Duodenal mucosa (tissue), 2 donors: ENCODE measurements around the gene PACSIN2.

Experiments used
- H3K27ac ChIP-seq: one replicate; pipeline ENCODE4 v1.7.0; 2013; ENCODE audit warnings: low read depth, low read length
- H3K27me3 ChIP-seq, 2 donors: one replicate each; pipeline ENCODE4 v1.7.0; 2013; ENCODE audit warnings: low read length in 2 of 2, control low read depth in 1 of 2; ENCODE audit not compliant: insufficient read depth in 2 of 2, control insufficient read depth in 1 of 2
- H3K36me3 ChIP-seq, 2 donors: one replicate each; pipeline ENCODE4 v1.7.0; 2013; ENCODE audit warnings: low read length in 2 of 2, control low read depth in 1 of 2; ENCODE audit not compliant: insufficient read depth in 2 of 2, control insufficient read depth in 1 of 2
- H3K4me1 ChIP-seq, 2 donors: one replicate each; pipeline ENCODE4 v1.7.0; 2013; ENCODE audit warnings: low read length in 2 of 2, control low read depth in 1 of 2; ENCODE audit not compliant: insufficient read depth in 2 of 2, control insufficient read depth in 1 of 2
- H3K4me3 ChIP-seq, 2 donors: one replicate each; pipeline ENCODE4 v1.7.0; 2013; ENCODE audit warnings: low read length in 2 of 2, low read depth in 1 of 2
- H3K9ac ChIP-seq, 2 donors: one replicate each; pipeline ENCODE4 v1.7.0; 2013; ENCODE audit warnings: low read length in 2 of 2, low read depth in 1 of 2
- H3K9me3 ChIP-seq, 2 donors: one replicate each; pipeline ENCODE4 v1.7.0; 2013; ENCODE audit warnings: low read length in 2 of 2, control low read depth in 1 of 2; ENCODE audit not compliant: control insufficient read depth in 1 of 2

Gene PACSIN2

GRCh38 chr22:42871146-42872050, 143.6 kb downstream of the PACSIN2 start:
- H3K27ac ChIP-seq = no peak overlapping the region
- peaks cover 8 to 55% of the 10 kb centered on the region in 2 donors for H3K36me3 ChIP-seq
- H3K9ac ChIP-seq = no peak overlapping the region
- H3K9me3 ChIP-seq = no peaks in the 10 kb centered on the region
- peaks cover 0 to 4% of the 10 kb centered on the region in 2 donors for H3K4me1 ChIP-seq
- H3K27me3 ChIP-seq = no peaks in the 10 kb centered on the region
- no peak overlapping the region for H3K4me3 ChIP-seq

DNA sequence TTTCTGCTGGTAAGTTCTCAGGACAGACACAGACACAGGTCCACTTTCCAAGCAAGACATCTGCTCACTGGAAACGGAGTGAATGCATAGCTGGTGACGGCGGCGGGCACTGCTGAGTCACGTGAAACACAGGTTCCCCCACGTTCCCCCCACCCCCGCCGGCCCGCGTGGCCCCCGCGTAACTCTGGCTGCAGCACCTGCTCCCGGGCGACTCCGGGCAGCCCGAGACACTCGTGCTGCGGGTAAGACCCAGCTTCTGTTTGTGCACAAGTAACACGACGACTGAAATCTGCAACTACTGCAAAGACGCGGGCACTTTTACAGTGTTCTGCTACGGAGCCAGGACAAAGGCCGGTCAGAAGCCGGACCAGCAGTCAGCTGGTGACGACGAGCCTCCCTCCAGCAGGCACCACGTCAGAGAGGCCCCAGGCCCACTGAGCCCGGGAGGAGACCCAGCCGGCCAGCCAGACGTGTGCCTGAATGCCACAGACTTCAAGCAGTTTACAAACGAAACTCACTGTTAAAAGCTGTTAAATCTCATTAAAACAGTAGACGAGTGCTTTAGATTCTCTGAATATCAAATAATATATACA, 145.0 kb downstream of the PACSIN2 start:
- Histone ChIP-seq H3K27ac (no peak overlapping the region), H3K4me3 (no peak overlapping the region)

GRCh38 chr22:42869463-42869862, 145.5 kb downstream of the PACSIN2 start:
- H3K4me1 ChIP-seq = peaks cover 0 to 4% of the 10 kb centered on the region in 2 donors
- H3K36me3 ChIP-seq = peaks cover 8 to 41% of the 10 kb centered on the region in 2 donors
- H3K9ac ChIP-seq = no peak overlapping the region
- no peaks in the 10 kb centered on the region for H3K9me3 ChIP-seq
- H3K27me3 ChIP-seq = no peaks in the 10 kb centered on the region
- H3K4me3 ChIP-seq = no peak overlapping the region
- H3K27ac ChIP-seq = no peak overlapping the region

More for the DNA sequence above, 145.0 kb downstream of the PACSIN2 start:
- peaks cover 8 to 42% of the 10 kb centered on the region in 2 donors for H3K36me3 ChIP-seq
- H3K9me3 ChIP-seq = no peaks in the 10 kb centered on the region
- no peaks in the 10 kb centered on the region for H3K27me3 ChIP-seq
- H3K4me1 ChIP-seq = peaks cover 0 to 4% of the 10 kb centered on the region in 2 donors
- no peak overlapping the region for H3K9ac ChIP-seq

DNA sequence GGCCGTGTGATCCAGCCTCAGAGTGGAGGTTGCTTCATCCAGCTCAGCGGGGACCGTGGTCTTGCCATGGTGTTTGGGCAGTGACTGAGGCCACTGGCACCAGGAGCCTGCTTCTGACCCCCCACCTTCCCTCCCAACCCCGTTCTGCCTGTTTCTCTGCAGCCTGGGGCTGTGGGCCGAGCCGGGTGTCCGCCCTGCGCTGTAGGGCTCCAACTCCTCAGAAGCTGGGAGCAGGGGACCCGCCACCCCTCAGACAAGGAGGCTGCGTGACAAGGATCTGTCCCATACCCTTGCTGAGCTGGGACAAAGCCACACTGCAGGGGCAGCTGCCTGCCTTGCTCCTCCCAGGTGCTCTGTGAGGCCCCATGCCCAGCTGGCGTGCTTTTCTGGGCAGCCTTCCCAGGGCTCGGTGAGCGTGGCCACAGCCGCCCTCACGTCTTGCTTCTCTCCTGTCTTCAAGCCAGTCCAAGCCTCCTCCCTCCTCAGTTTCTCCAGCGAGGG, 146.1 kb downstream of the PACSIN2 start:
- Histone ChIP-seq H3K4me3 (no peak overlapping the region), H3K9me3 (no peaks in the 10 kb centered on the region), H3K9ac (no peak overlapping the region), H3K4me1 (peaks cover 0 to 4% of the 10 kb centered on the region in 2 donors), H3K27me3 (no peaks in the 10 kb centered on the region), H3K36me3 (peaks cover 8 to 34% of the 10 kb centered on the region in 2 donors), H3K27ac (no peak overlapping the region)

DNA sequence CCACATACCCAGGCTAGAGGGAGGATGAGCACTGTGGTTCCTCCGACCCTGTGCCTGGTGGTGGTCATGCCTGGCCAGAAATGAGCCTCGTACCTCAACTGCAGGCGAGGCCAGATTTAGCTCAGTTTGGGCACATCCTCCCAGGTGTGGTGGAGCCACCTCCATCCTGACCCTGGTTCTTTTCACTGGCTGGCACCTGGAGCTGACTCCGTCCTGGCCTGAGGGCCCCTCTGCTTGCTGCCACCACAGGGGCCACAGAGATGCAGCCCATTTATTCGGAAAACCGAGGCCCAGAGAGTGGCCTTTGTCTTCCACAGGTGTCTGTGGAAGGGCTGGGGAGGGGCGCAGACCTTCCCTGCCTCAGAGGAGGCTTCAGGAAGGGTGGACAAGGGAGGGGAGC, 148.8 kb downstream of the PACSIN2 start:
- no peaks in the 10 kb centered on the region for H3K27me3 ChIP-seq
- H3K9ac ChIP-seq = no peak overlapping the region
- no peak overlapping the region for H3K4me3 ChIP-seq
- H3K9me3 ChIP-seq = no peaks in the 10 kb centered on the region
- peaks cover 0 to 12% of the 10 kb centered on the region in 2 donors for H3K36me3 ChIP-seq
- H3K27ac ChIP-seq = no peak overlapping the region
- H3K4me1 ChIP-seq = peaks cover 0 to 4% of the 10 kb centered on the region in 2 donors

DNA sequence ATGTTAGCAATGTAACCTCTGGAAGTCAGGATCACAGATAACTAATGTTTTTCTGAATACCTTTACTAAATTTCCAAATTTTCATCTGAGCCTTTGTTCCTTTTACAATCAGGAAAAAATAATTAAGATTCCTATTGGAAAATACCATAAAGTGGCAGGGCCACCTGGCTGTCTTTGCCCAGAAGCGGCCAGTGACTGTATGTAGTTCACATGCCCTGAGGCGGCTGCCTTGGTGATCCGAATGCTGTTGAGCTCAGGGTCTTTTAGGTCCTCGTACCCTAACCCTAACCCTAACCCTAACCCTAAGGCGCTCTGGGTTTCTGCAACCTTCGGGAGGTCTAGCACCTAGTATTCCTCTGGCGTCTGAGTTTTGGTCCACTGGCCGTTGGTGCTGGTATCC, 149.4 kb downstream of the PACSIN2 start:
- Histone ChIP-seq H3K9ac (no peak overlapping the region), H3K27ac (no peak overlapping the region), H3K9me3 (no peaks in the 10 kb centered on the region), H3K27me3 (no peaks in the 10 kb centered on the region), H3K36me3 (peaks cover 0 to 7% of the 10 kb centered on the region in 2 donors), H3K4me1 (peaks cover 0 to 4% of the 10 kb centered on the region in 2 donors), H3K4me3 (no peak overlapping the region)

DNA sequence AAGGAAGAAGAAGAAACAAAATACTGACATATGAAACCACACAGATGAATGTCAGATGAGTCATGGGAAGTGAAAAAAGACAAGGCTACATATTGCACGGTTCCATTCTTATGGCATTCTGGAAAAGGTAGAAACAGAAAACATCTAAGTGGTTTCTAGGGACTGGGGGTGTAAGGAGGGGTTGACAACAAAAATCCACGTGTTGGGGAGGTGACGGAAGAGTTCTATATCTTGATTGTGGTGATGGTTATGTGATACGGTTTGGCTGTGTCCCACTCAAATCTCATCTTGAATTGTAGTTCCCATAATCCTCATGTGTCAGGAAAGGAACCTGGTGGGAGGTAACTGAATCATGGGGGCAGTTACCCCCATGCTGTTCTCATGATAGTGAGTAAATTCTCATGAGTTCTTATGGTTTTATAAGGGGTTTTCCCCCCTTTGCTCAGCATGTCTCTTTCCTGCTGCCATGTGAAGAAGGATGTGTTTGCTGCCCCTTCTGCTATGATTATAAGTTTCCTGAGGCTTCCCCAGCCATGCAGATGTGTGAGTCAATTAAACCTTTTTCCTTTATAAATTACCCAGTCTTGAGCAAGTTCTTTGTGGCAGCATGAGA, 151.5 kb downstream of the PACSIN2 start:
- H3K4me1 ChIP-seq = no peaks in the 10 kb centered on the region

GRCh38 chr22:42862045-42862734, 152.8 kb downstream of the PACSIN2 start:
- Histone ChIP-seq H3K9ac (no peak overlapping the region), H3K4me3 (no peak overlapping the region), H3K9me3 (no peaks in the 10 kb centered on the region), H3K27me3 (no peaks in the 10 kb centered on the region), H3K36me3 (no peaks in the 10 kb centered on the region), H3K27ac (peak overlapping the region; percentile 36), H3K4me1 (no peaks in the 10 kb centered on the region)

More for the DNA sequence above, 151.5 kb downstream of the PACSIN2 start:
- Histone ChIP-seq H3K4me3 (no peak overlapping the region), H3K9me3 (no peaks in the 10 kb centered on the region), H3K27ac (no peak overlapping the region), H3K27me3 (no peaks in the 10 kb centered on the region), H3K9ac (no peak overlapping the region), H3K36me3 (no peaks in the 10 kb centered on the region)

DNA sequence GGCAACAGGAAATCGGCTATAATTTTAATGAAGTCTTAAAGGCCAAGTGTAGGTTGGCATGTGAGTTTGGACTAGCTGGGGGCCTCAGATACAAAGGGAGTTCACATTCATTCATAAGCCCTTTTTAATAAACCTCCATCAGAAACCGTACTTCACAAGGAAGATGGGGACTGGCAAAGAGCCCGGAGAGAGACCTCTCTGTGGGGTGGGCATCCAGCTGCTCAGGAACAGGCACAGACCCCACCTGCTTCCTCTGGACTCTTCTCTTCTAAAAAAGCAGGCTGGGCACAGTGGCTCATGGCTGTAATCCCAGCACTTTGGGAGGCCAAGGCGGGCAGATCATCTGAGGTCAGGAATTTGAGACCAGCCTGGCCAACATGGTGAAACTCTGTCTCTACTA, 154.0 kb downstream of the PACSIN2 start:
- Histone ChIP-seq H3K9ac (no peak overlapping the region), H3K36me3 (no peaks in the 10 kb centered on the region), H3K9me3 (no peaks in the 10 kb centered on the region), H3K27me3 (no peaks in the 10 kb centered on the region), H3K4me1 (peaks cover 2 to 3% of the 10 kb centered on the region in 2 donors), H3K27ac (no peak overlapping the region), H3K4me3 (no peak overlapping the region)
